ENCODE results near the gene FPGS.
A peak's percentile ranks its signal among the peaks of the same experiment; 100 is the strongest.
"Not testable (repeated sequence)": the region's sequence is repeated elsewhere in the genome, so short reads cannot be mapped to it uniquely, and the experiment has no call there.

Gene FPGS

DNA sequence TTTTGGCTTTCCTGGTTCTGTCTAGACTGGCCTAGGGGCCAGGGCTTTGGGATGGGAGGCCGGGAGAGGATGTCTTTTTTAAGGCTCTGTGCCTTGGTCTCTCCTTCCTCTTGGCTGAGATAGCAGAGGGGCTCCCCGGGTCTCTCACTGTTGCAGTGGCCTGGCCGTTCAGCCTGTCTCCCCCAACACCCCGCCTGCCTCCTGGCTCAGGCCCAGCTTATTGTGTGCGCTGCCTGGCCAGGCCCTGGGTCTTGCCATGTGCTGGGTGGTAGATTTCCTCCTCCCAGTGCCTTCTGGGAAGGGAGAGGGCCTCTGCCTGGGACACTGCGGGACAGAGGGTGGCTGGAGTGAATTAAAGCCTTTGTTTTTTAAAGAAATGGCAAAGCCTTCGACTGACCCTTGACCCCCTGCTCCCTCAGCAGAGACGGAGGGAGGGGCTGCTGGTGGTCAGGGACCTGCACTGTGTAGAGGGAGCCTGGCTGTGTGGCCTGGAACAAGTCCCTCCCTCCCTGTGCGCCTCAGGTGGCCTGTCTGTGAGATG is 11.1 kb downstream of the FPGS start:
- DNase-seq, result no peak

DNA sequence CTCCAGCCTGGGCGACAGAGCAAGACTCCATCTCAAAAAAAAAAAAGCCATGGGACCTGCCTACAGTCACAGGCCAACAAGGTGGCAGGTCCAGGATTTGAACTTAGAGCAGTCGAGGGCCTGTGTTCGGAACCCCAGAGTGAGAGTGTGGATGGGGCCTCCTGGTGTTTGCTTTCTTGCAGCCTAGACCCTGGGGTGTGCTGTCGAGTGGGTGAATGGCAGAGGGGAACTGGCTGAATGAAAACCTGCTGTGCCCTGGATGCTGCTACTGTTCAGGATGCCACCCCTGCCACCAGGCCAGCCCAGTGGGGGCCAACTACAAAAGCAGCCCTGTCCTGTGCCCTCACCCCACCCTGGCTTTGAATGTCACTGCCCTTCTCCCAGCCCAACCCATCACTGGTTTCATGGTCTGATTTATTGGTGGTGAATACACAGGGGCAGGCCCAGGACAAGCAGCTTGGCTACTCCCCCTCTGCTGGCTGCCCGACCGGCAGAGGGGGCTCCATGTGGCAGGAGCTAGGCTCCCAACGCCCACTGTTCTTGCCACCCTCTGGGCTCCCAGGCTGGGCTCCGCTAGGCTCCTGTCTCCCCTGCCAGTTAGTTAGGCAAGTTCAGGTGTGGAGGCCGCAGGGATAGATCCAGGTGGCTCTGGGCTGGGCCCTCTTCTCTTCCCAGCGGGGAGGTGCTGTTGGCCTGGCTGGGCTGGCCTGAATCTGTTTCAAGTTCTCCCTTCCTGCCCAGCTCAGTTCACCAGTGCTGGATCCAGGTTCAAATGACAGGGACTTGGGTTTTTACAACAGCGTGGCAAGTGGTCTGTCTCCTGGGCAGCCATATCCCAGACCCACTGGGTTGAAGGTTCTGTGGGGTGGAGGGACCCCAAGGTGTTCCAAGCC is 12.2 kb downstream of the FPGS start:
- DNase-seq, result no peak

DNA sequence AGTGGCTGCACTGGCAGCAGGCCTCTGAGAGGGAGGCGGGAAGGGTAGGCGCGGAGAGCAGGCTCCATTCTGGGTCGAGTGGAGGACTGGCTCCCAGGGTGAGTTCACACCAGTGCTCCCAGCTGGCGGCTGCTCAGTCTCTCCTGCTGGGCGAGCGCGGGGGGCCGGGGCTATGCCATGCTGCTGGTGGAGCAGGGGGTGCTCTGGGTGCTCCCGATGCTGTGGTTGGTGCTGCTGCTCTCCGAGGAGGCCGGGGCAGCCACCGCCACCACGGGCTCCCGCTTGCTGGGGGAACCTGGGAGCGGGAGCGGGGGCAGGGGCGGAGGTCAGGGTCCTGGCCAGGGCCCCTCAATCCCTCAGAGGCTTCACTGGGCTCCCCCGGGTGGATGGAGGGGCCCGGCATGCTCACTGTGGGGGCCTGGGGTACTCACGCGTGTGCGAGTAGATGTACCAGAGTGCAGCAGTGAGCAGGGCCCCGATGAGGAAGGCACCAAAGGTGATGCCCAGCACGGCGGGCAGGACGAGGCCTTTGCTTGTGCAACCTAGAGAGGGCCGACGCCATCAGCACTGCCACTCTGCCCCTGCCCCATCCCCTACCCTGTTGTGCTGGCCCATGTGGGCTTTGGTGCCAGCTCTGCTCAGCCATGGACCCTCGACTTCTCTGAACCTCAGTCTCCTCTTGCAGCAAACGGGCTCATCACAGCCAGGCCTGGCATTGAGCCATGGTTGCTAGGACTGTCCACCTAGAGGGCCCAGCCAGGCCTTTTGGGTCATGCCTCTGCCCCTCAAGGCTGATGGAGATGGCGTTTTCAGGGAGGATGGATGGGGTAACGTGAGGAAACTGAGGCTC is 13.1 kb downstream of the FPGS start:
- DNase-seq, result no peak

DNA sequence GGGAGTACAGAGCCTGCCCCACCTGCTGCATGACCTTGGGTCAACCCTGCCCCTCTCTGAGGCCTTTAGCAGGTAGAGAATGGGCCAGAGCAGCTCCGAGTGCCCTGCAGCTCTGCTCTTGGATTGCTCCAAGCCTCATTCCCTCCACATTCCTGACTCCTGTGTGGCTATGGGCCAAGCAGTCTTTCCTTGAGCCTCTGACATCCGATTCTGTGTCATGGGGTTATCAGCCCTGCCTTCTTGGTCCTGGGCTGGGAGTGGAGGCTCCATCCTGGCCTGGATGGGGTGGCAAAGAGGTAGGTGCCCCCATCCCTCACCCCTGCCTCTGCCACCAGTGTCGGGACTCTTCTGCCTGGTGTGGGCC is 13.7 kb downstream of the FPGS start:
- DNase-seq, result no peak

DNA sequence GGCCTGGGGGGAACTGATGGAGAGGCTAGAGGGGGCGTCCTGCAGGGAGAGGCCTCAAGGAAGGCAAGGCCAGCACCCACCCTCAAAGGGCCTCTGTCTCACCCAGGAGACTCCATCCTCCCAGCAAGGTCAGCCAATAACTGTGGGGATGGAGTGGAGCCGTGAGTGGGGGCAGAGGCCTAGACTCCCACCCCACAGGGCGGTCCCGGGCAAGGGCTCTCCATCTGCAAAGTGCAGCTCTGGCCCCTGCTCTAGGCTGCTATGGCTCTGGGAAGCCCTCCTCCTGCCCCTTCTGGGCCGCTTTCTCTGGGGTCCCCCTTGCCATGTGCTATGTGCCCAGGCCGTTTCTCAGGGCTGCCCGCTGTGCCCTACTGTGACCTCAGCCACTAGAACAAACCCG is 14.0 kb downstream of the FPGS start:
- no peak for DNase-seq

DNA sequence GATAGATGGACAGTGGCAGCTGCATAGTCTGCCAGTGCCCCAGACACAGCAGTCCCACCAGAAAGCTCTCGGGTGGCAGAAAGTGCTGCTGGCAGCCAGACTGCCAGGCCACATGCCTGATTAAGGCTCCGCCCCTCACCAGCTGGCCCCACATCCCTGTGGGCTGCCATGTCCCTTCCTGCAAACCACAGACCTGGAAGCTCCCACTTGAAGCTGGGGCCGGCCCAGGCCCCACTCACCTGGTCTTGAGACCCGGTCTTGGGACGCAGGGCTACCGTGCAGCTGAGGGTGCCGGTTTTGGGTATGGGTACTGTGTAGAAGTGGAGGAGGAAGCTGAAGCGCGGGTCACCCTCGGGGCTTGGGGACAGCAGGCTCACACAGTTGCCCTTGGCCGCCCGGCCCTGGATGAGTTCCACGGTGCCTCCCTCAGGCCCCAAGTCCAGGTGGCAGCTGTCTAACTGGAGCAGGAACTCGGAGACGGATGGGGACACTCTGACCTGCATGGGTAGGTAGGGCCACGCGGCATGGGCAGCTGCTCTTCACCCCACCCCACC is 15.3 kb downstream of the FPGS start:
- no peak for DNase-seq

DNA sequence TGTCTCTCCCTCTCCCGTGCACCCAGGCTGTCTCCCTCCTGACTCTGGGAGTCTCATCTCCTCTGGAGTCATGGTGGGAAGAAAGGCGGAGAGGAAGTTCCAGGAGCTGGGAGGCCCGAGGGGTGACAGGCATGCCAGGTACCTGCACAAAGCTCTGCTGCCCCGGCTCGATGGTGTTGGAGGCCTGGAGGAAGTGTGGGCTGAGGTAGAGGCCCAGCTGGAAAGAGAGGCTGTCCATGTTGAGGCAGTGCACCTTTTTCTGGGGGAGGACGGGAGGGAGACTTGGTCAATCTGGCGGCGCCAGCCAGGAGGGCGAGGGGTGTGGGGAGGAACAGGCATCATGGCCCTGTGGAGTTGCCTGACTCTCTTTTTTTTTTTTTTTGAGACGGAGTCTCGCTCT is 15.9 kb downstream of the FPGS start:
- no peak for DNase-seq

DNA sequence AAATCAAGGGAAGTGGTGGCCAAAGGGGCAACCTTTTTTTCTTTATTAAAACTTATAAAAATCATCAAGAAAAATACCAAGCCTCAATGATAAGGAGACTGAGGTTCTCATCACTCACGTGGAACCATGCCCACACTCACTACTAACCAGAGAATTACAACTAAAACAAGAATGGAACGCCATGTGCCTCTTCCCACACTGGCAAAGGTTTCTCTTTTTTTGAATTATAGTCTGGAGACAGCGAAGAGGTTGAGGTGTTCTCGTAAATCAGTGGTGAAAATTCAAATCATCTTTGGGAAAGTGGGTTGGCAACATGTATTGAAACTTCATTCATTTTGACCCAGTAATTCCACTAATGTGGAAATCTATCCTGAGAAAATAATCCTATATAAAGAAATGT is 19.4 kb downstream of the FPGS start:
- DNase-seq, result no peak

DNA sequence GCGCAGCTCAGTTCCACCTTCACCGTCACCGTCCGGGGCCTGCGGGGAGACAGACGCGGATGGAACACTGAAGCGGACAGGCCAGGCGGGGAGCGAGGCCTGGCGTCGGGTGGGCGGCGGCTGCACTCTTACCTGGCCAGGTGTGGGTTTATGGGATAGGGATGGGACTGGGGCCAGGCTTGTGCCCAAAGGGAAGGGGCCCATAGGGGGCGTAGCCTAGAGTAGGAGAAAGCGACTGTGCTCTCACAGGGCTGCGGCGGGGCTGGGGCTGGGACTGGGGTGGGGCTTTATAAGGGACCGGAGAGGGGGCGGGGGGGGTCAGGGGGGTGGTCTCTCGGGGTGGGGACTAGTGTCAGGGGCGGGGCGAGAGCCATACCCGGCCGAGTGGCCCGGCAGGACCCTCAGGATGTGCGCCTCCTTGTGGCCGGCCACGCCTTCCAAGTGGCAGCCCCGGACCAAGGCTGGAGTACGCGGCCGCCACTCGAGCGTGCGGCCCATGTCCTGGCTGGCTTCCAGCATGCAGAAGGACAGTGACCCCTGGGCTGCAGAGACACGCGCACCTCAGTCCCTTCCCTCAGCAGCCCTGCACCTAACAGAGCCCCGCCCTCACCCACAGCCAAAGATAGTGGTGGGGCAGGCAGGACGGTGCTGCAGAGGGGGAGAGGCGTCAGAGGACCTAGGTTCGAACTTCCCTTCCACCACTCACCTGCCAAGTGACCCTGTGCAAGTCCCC is 22.8 kb downstream of the FPGS start:
- DNase-seq, result no peak

DNA sequence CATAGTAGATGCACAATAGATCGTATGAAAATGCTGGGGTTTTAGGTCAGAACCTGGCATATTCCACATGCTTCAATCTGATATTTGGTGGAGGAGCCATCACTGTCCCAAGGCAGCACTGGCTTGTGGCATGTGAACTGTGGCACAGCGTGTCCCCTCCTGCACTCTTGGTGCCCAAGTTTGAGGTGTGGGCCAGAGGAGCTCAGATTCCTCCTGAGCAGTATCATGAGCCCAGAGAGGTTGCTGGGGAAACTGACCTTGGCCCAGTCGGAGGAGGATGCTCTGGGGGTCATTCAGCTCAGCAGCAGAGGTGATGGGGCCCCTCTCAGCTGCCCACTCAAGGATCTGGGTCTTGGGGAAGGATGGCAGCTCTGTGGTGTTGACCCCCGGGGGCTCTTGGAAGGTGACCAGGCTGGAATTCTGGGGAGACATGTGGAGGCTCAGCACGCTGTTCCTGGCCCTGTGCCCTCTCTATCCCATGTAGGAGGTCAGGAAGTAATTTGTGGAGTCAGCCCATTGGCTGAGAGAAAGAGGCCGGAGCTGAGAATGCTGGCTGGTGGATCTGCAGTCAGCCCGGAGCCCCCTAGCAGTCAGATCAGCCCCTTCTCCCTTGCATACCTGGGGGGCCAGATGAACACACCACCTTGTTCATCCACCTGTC is 23.7 kb downstream of the FPGS start:
- no peak for DNase-seq

DNA sequence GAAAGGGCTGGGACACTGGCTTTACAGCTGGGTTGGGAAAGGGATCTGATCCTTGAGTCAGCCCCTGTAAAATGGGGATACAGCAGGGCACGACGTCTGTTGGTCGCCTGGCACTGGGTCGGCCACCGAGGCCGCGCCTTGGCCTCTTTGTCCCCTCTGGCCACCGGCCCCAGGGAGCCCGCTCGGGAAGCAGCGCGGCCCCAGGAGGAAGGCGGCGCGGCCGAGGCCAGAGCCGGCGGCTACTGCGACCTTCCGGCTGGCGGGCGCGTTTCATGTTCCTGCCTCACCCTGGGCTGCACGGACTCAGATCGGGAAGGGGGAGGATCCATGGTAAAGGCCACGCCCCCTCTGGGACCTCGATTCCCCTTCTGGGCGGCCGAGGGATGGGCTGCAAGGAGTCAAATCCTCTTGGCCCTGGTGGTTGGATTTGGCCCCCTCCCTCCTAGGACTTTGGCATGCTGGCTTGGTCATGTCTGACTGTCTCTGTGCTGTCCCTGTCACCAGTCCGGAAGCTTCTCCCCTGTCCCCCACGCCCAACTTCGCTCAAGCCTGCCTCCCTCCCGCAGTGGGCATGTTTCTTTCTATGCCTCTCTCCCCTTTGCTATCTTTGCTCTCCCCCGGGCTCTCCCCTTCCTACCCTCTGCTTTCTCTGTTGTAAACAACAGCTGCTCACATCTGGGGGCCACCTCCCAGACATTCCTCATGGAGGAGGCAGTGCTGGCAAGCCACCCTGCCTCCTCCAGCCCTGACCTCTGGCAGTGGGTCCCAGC is 25.8 kb downstream of the FPGS start:
- DNase-seq, result peak; percentile 72

DNA sequence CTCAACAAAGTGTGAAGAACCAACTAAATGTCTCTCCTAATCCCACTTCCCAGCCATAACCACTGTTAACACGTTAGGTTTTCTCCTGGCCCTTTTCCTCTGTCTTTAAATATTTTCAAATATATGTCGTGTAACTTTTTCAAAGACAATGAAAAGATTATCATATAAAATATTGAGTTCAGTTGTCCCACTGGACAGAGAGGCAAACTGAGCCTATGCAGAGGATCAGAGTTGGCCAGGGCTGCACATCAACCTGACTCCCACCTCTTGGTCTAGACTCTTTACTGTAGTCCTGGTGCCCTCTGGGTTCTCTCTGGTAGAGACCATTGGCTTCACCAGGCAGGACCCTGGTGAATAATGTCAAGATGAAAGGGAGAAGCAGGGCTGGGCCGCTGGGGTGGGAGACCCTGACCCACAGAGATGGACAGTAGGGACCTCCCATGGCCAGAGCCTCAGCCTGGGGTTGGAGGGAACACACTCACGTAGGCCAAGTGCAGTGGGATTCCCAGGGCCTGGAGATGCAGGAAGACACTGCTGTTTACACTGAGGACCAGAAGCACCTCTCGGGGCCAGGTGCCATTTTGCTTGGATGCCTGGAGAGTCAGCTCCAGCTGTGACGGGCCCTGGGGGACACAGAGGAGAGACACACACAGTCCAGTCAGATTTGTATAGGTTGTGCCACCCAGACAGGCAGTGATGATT is 26.7 kb downstream of the FPGS start:
- DNase-seq, result no peak

DNA sequence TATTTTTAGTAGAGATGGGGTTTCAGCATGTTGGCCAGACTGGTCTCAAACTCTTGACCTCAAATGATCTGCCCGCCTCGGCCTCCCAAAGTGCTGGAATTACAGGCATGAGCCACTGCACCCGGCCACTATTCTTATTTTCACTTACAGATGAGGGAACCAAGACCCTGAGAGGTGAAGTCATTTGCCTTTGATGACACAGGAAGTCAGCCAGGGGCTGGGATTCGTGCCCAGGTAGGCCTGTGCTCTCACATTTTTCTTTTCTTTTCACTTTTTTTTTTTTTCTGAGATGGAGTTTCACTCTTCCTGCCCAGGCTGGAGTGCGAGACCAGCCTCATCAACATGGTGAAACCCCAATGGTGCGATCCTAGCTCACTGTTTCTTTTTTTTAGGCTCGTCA is 29.6 kb downstream of the FPGS start:
- DNase-seq, result no peak

DNA sequence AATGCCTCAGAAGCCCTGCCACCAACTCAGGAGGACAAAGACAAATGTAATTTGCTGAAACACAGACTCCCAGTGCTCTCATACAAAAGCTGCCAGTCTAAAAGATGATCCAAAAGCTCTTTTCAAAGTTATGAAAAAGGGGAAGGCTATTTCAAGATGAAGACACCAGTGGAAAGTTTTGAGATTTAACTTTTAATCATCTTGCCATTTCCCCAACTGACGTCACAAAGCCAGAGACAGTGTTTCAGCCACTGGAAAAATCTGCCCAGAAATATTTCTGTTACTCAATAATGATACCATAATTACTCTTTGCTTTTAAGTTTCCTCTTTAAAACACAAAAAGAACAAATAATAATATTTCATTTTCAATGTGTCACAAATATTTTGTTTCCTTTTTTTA is 30.9 kb downstream of the FPGS start:
- no peak for DNase-seq

DNA sequence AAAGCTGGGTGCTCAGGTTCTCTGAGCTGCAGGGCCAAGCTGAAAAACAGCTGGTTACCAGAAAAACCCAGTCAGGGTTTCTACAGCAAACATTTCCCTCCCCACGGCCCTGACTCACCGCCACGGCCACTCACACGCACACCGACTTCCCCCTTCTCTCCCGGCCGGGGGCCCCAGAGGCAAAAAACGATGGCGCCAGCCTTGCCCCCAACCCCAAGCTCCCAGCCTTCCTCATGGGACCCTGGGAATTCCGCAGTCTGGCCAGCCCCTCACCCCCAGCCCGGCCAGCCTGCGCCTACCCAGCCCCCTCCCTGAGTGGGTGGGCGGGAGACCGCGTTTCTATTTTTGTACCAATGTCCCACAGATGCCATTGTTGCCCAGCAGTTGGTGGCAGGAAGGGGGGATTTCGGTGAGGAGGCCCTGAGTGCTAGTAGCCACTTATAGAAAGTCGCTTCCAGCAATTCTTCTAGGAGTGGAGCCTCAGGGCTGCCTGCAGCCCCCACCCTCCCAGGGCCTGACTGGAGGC is 33.4 kb downstream of the FPGS start:
- DNase-seq, result peak; percentile 74

DNA sequence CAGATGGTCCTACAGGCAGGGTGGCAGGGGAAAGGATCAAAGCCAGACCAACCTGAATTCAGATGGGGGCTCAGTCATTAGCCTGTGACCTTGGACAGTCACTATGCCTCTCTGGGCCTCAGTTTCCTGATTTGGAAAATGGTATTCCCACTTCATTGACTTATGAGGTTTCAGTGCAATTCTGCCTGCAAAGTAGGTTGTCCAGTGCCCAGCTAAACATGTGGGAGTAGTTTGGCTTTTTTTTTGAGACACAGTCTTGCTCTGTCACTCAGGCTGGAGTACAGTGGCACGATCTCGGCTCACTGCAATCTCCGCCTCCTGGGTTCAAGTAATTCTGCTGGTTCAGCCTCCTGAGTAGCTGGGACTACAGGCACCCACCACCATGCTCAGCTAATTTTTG is 33.9 kb downstream of the FPGS start:
- DNase-seq, result not testable (repeated sequence)

DNA sequence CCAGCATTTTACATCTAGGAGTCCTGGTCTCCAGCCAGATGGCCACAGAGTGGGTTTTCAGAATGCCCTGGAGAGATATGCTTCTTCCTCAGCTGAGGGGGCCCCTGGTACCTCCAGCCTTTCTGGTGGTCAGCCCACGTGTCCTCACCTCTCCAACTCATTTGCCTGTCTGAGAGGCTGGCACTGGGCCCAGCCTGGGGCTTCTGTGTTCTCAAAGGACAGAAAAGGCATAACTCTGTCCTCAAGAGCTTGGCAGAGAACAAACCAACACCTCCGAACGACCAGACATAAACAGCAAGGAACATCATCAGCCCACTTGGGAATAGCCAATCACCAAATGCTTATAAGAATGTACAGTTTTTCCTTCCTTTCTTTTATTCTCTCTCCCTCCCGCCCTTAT is 34.7 kb downstream of the FPGS start:
- DNase-seq, result no peak

DNA sequence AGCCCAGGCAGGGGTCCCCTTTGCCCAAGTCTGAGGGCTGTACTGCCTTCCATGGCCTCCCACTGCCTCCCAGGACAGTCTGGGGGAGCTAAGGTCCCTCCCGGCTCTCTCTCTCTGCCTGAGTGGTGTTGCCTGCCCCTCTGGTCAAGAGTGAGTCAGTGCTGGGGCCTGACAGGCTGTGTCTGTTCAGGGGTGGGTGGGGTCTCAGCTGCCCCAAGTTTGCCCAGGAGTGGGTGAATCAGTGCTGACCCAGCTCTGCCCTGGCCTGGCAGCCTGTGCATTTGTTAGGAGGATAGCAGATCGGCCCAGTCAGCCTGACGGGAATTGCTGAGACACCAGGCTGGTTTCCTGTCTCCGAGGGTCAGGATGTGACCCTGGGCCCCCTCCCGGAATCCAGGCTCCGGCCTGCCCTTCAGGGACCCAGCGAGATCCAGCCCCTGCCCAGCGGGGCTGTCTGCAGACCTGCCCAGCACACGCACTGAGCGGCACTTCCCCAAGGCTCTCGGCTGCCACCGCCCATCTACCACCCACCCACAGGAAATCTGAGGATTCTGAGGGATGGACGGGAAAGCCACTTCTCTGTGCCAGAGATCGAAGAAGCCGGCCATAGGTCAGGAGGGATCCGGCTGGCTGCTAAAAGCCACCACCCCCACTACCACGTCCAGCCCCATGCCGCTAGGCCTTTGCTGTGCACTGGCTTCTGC is 35.8 kb downstream of the FPGS start:
- peak; percentile 99 for DNase-seq

DNA sequence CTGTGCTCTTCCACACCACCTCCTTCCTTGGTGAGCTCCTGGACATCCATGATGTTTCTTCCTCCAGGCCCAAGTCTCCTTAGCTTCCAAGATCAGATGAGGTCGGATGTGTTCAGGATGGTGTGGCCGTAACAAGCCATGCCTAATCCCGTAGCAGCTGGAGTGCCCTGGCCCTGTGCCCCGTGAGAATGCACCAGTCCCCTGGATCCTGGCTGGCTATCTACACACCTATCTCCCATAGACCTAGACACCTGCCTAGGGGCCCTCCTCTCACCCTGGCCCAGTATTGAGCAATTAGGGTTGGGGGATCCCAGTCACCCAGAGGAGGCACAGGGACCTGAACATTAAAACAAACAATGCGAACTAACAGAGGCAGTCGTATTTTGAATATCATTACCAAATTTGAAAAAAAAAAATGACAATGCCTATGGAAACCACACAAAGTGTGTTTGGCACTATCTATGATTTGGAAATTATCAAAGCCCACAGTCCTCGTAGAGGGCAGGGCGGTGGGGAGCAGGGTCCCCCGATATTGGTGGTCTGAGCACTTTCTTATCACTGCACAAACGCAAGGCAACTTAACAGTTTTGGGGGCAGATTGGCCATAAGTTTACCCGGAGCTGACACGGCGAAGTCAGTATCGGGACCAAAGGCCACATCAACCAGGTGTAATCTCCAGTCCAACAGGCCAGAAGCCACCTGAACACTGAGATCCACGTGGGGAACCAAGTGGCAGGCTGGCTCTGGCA is 38.6 kb downstream of the FPGS start:
- no peak for DNase-seq
